Erythroblast (primary cell): Measurements from ENCODE around the gene FLNA.

Experiments
- GATA1 ChIP-seq: IDR thresholded peaks from 2 replicates; pipeline ENCODE4 v1.6.1; 2011; ENCODE audit warnings: low read depth, mild to moderate bottlenecking, control low read depth, low read length, moderate library complexity
- POLR2A ChIP-seq: IDR thresholded peaks from 2 replicates; pipeline ENCODE4 v1.6.1; 2011; ENCODE audit warnings: mild to moderate bottlenecking, low read length

DNA sequence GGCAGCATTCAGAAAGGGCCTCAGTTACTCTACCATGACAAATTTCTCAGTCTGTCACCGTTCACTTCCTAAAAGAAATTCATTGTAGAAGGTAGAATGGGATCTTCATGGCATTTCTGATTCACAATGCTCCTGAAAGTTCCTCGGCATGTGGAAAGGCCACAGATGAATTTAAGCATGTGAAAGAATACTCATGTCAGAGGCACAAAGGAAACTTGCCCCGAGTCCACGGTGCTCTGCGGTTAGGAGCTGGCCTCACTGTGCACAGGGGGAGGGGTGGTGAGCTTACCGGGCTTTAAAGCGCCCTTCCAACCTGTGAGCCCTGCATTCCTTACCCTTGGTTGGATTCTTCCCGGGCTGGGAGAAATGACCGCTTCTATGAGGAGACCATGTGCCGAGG lies 69.6 kb downstream of the FLNA start:
- TF ChIP-seq POLR2A, result no peak
- TF ChIP-seq GATA1, result no peak
